Stromal cell of bone marrow (primary cell): ENCODE data around the gene CLCN1.
"Not testable (repeated sequence)": the region's sequence is repeated elsewhere in the genome, so short reads cannot be mapped to it uniquely, and the experiment has no call there.

ENCODE experiments used
- DNase-seq: peaks from one replicate; pipeline ENCODE4 v3.0.0-alpha.2; 2012; ENCODE audit warnings: low read depth

CLCN1 gene

GRCh38 chr7:143315776-143316175 lies at the start of gene CLCN1:
Gene CLCN1, plus strand, starts transcription at chr7:143316111. Its CDS starts 102 bp downstream, at chr7:143316213.
- DNase-seq = no peak

GRCh38 chr7:143269251-143269650 lies 46.7 kb upstream of the CLCN1 start:
- no peak for DNase-seq

GRCh38 chr7:143271240-143271639 lies 44.7 kb upstream of the CLCN1 start:
- DNase-seq = no peak

- no peak for DNase-seq
Measured at GRCh38 chr7:143272871-143273270, 43.0 kb upstream of the CLCN1 start.

- peak; percentile 66 for DNase-seq
Measured at GRCh38 chr7:143279186-143280098, 36.5 kb upstream of the CLCN1 start.

- DNase-seq = no peak
Measured at GRCh38 chr7:143280160-143280559, 35.8 kb upstream of the CLCN1 start.

- no peak for DNase-seq
Measured at GRCh38 chr7:143280566-143280965, 35.3 kb upstream of the CLCN1 start.

- DNase-seq = no peak
Measured at GRCh38 chr7:143281529-143281928, 34.4 kb upstream of the CLCN1 start.

GRCh38 chr7:143282124-143282523 lies 33.8 kb upstream of the CLCN1 start:
- DNase-seq = no peak

- no peak for DNase-seq
Measured at GRCh38 chr7:143283381-143283780, 32.5 kb upstream of the CLCN1 start.

GRCh38 chr7:143284591-143285469 lies 31.1 kb upstream of the CLCN1 start, which contains the start of gene TMEM139:
Gene TMEM139, plus strand, starts transcription at chr7:143284958. Its CDS starts 1,000 bp downstream, at chr7:143285958.
- no peak for DNase-seq

GRCh38 chr7:143285470-143285778 lies 30.5 kb upstream of the CLCN1 start:
- no peak for DNase-seq

- no peak for DNase-seq
Measured at GRCh38 chr7:143285806-143286521, 29.9 kb upstream of the CLCN1 start.

- DNase-seq = no peak
Measured at GRCh38 chr7:143286522-143286890, 29.4 kb upstream of the CLCN1 start.

- no peak for DNase-seq
Measured at GRCh38 chr7:143287339-143287934, 28.5 kb upstream of the CLCN1 start.

- peak; percentile 94 for DNase-seq
Measured at GRCh38 chr7:143287935-143288826, 27.7 kb upstream of the CLCN1 start, which contains the start of gene CASP2. Gene CASP2, plus strand, starts transcription at chr7:143288351. Its CDS starts 105 bp downstream, at chr7:143288456.

- DNase-seq = no peak
Measured at GRCh38 chr7:143288836-143289235, 27.1 kb upstream of the CLCN1 start.

GRCh38 chr7:143289421-143289820 lies 26.5 kb upstream of the CLCN1 start:
- DNase-seq = no peak

- not testable (repeated sequence) for DNase-seq
Measured at GRCh38 chr7:143289888-143290287, 26.0 kb upstream of the CLCN1 start.

- DNase-seq = no peak
Measured at GRCh38 chr7:143290293-143290692, 25.6 kb upstream of the CLCN1 start.

GRCh38 chr7:143292876-143293275 lies 23.0 kb upstream of the CLCN1 start:
- DNase-seq = no peak
